Measurements from ENCODE around the gene NPIPB8. TPM values are rescaled to one million over a fixed set of nuclear protein-coding genes. Genes with fewer than 3 reads are reported as not detected.
"Not testable (repeated sequence)": the region's sequence is repeated elsewhere in the genome, so short reads cannot be mapped to it uniquely, and the experiment has no call there.

Gene NPIPB8
- not detected for polyA plus RNA-seq

DNA sequence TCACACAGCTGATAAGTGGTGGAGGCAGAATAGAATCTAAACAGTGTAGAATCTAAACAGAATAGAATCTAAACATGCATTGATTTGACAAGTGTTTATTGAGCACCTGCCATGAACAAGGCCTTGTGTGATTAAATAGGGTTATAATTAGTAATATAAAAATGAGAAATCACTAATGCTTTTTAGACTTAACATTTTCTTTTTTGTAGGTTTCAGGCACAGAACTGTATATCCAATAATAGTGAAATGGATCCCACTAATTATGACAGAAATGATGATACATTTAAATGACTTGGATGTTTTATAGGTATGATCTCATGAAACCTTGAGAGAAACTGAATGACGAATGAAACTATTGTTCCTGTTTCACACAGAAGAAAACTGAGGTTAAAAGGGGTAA lies at the start of gene NPIPB8:
TSS of gene NPIPB8 (plus strand) at position 301 of the 400 bp plus-strand sequence. CDS start 296 bp downstream, outside the sequence.
- not testable (repeated sequence) for H3K4me3 Mint-ChIP-seq, H3K27me3 Mint-ChIP-seq, H3K36me3 Mint-ChIP-seq, H3K4me1 Mint-ChIP-seq, H3K9me3 Mint-ChIP-seq
- H3K27ac Mint-ChIP-seq: peak within 1 kb of the TSS in 1 of 3 donors; percentile 60

DNA sequence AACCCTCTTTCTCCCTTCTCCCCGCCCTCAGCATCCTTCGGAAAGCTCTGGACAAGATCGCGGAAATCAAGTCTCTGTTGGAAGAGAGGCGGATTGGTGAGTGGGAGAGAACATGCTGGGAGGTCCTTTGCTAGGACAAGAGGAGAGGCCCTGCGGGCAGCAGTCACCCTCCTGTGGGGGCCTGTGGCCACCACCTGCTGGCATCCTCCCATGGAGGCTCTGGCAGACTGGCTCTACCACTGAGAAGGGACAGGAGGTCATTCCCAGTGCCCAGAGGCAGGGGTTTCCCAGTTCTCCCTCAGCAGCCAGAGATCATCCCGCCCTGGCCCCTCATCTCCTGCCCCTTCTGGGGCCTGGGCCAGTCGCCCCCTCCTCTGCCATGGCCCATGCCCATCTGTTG lies 48.8 kb upstream of the NPIPB8 start:
- Mint-ChIP-seq H3K4me1 (peaks cover 0 to 4% (median 0%) of the 10 kb centered on the region in 3 donors), H3K4me3 (no peak overlapping the region), H3K9me3 (no peaks in the 10 kb centered on the region), H3K27me3 (no peaks in the 10 kb centered on the region), H3K27ac (peak overlapping the region in 1 of 3 donors; percentile 3), H3K36me3 (peaks cover 10% of the 10 kb centered on the region)

DNA sequence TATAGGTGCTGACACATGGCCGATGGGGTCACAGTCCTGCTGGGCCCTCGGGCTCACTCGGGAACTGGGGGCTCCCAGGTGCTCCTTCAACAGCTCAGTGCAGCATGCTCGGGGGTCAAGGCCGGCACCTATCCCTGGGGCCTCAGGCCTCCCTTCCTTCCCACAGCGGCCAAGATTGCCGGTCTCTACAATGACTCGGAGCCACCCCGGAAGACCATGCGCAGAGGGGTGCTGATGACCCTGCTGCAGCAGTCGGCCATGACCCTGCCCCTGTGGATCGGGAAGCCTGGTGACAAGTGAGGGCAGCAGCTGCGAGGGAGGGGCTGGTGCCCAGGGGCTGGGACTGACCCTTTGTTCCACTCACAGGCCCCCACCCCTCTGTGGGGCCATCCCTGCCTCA lies 47.9 kb upstream of the NPIPB8 start:
- Mint-ChIP-seq H3K9me3 (no peaks in the 10 kb centered on the region), H3K36me3 (peaks cover 10% of the 10 kb centered on the region), H3K4me1 (peaks cover 0 to 4% (median 0%) of the 10 kb centered on the region in 3 donors), H3K27ac (no peak overlapping the region), H3K4me3 (no peak overlapping the region), H3K27me3 (no peaks in the 10 kb centered on the region)

DNA sequence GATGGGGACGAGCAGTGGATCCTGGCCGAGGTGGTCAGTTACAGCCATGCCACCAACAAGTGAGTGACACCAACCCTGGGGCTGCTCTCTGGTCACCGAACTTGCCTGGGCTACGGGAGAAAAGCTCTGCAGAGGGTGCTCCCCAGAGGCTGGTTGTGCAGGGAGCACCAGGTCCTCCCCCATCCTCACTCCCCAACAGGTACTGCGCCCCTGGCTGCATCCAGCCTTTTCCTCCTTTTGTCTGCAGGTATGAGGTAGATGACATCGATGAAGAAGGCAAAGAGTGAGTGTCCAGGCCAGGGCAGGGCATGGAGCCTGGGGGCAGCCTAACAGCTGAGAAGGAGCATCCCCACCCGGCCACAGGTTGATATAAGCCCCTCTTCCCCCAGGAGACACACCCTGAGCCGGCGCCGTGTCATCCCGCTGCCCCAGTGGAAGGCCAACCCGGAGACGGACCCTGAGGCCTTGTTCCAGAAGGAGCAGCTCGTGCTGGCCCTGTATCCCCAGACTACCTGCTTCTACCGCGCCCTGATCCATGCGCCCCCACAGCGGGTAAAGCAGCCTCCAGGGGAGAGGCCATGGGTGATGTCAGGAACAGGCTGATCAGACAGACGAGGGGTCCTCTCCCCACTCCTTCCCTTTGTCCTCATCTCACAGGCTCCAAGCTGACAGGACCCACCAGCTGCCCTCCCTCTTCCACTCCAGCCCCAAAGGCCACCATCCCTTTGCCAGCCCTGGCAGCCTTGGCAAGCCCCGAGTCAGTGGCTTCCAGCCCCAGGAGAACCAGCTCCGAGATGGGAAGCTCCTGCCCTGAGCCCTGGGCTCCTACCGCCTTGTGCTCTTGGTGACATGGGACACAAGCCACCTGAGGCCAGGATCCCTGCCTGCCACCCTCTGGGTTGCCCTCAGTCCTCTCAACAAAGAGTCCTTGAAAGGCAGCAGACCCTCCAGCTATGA lies 47.2 kb upstream of the NPIPB8 start:
- H3K4me3 Mint-ChIP-seq: no peak overlapping the region
- H3K9me3 Mint-ChIP-seq: no peaks in the 10 kb centered on the region
- H3K36me3 Mint-ChIP-seq: peaks cover 10% of the 10 kb centered on the region
- H3K27me3 Mint-ChIP-seq: no peaks in the 10 kb centered on the region
- peaks cover 0 to 4% (median 0%) of the 10 kb centered on the region in 3 donors for H3K4me1 Mint-ChIP-seq
- H3K27ac Mint-ChIP-seq: no peak overlapping the region

DNA sequence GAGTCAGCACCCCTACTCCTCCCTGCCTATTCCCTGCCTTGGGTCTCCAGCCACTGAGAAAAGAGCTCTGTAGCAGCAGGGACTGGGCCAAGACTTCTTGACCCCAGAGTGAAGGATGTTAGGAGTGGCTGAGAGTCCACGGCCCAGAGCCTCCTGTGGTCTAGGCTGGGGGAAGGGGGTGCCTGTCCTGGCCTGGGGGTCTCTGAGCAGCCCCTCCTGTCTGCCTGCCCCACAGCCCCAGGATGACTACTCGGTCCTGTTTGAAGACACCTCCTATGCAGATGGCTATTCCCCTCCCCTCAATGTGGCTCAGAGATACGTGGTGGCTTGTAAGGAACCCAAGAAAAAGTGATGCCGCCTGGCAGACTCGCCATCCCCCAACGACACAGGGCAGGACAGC lies 46.5 kb upstream of the NPIPB8 start:
- Mint-ChIP-seq H3K4me3 (no peak overlapping the region), H3K4me1 (peaks cover 0 to 4% (median 0%) of the 10 kb centered on the region in 3 donors), H3K27me3 (no peaks in the 10 kb centered on the region), H3K27ac (no peak overlapping the region), H3K9me3 (no peaks in the 10 kb centered on the region), H3K36me3 (peaks cover 8% of the 10 kb centered on the region)

DNA sequence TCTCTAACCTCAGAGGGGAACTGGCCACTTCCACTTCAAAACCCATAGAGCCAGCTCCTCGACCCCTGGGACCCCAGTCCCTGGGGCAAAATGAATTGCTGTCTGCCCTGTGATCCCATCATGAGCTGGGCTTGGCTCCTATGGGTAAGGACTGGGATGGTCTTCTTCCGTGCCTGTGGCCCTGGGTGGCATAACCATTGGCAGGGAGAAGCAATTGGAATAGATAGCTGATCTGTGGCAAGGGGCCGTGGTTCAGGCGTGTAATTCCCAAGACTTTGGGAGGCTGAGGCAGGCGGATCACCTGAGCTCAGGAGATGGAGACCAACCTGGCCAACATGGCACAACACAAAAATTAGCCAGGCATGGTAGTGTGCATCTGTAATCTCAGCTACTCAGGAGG lies 45.4 kb upstream of the NPIPB8 start:
- no peaks in the 10 kb centered on the region for H3K27me3 Mint-ChIP-seq
- H3K27ac Mint-ChIP-seq: no peak overlapping the region
- H3K4me3 Mint-ChIP-seq: no peak overlapping the region
- peaks cover 8% of the 10 kb centered on the region for H3K36me3 Mint-ChIP-seq
- peaks cover 0 to 2% (median 0%) of the 10 kb centered on the region in 3 donors for H3K4me1 Mint-ChIP-seq
- H3K9me3 Mint-ChIP-seq: no peaks in the 10 kb centered on the region

DNA sequence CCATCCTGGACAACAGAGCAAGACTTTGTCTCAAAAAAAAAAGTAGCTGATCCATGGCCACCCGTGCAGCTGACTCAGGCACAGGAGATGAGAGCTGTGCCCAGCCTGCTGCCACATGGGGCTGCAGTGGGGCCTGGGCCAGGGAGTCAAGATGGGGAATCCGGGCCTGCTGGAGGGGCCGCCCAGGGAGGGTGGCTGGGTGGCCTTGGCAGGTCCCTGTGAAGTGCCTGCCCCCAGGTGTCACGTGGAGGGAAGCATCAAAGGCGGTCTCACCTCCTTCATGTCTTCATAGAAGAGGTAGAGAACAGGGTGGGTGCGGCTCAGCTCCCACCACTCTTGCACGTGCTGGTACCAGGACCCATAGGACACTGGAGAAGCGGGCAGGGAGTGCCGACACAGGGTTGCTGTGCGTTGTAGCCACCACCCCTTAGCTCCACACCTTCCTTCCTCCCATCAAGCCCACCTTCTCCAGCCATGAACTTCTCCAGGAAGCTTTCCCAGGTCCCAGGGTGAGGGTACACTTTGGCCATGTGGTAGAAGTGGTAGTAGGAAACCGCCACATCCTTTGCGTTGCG lies 44.8 kb upstream of the NPIPB8 start:
- Mint-ChIP-seq H3K9me3 (no peaks in the 10 kb centered on the region), H3K4me1 (peaks cover 0 to 2% (median 0%) of the 10 kb centered on the region in 3 donors), H3K36me3 (peaks cover 8% of the 10 kb centered on the region), H3K27me3 (no peaks in the 10 kb centered on the region), H3K27ac (no peak overlapping the region), H3K4me3 (no peak overlapping the region)

DNA sequence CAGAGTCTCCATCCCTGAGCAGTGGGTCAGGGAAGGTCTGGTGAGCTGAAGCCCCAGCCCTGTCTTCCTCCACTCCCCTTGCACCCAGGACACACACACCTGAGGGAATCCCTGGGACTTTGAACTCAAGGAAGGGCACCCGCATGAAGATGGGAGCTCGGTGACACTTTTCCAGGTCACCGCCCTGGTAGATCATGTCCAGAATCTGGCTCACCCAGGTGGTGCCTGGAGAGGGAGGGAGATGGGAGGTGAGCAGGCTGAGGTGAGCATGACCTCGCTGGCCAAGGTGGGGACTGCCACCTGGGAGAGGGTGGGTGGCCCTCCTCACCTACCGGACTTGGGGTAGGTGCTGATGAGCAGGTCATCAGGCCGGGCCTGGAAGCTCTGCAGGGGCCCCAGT lies 42.4 kb upstream of the NPIPB8 start:
- H3K4me1 Mint-ChIP-seq, H3K27me3 Mint-ChIP-seq, H3K9me3 Mint-ChIP-seq, H3K27ac Mint-ChIP-seq, H3K36me3 Mint-ChIP-seq: not testable (repeated sequence)
- peak overlapping the region in 1 of 4 donors; percentile 32 for H3K4me3 Mint-ChIP-seq

DNA sequence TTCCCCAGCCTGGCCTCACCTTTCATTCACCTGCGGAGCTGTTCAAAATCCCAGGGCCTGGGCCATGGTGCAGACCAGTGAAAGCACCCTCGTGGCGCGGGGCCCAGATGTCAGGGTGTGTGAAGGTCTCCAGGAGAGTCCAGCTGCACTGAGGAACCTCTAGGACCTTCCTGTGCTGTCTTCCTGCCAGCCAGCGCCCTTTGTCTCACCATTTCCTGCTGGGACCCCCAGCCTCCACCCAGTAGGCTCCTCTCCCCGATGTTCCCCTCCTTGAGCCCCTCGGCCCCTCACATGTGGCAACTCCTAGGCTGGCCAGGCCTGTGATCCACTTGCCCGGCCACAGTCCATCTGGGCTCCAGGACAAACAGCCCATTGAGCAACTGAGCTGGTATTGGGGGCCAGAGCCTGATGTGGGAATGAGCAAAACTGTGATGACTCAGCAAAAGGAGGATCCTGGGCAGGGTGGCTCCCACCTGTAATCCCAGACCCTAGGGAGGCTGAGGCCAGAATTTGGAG lies 41.7 kb upstream of the NPIPB8 start:
- peaks cover 0 to 2% (median 0%) of the 10 kb centered on the region in 3 donors for H3K4me1 Mint-ChIP-seq
- H3K9me3 Mint-ChIP-seq: no peaks in the 10 kb centered on the region
- no peak overlapping the region for H3K27ac Mint-ChIP-seq
- H3K4me3 Mint-ChIP-seq: no peak overlapping the region
- no peaks in the 10 kb centered on the region for H3K27me3 Mint-ChIP-seq
- H3K36me3 Mint-ChIP-seq: peaks cover 4% of the 10 kb centered on the region

DNA sequence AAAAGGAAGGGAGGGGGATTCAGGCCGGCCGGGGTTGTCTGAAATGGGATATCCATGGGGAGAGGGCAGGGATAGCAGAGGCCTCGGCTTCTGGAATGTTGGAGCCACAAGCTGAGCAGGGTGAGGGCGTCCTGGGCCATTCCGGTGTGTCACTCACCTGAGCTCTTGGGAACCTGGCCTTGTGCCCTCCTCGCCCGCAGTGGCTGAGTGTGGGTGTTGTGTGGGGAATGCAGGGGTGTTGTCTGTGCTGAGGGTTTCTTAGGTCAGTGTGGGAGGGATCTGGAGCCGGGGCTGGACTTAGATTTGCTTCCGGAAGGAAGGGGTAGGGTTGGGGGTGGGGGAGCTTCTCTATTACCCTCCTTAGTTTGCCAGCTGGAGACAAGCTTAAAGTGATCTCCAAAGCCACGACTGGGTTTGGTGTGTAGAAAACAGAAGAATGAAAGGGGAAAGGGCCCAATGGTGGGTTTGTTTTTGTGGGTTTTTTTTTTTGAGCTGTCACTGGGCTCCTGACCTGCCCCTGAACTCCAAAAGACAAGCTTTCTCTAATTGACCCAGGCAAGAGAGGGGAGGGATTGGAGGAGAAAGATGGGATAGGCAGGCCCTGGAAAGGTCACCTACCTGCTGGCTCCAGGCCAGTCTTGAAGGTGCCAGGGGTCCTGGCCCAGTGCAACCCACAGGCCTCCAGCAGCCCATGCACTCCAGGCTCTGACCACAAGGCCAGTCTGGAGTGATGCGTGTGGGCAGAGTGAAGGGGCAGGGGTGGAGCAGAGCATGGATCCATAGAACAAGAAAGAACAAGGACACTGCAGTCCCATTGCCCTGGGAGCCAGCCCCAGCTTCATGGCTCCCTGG lies 40.8 kb upstream of the NPIPB8 start, which contains the start of gene SULT1A2:
TSS of gene SULT1A2 (minus strand) at position 211 of the 852 bp plus-strand sequence. CDS start 1,120 bp downstream, outside the sequence.
- no peaks in the 10 kb centered on the region for H3K9me3 Mint-ChIP-seq
- H3K27ac Mint-ChIP-seq: no peak within 1 kb of the TSS
- no peak within 1 kb of the TSS for H3K4me3 Mint-ChIP-seq
- peaks cover 0 to 2% (median 0%) of the 10 kb centered on the region in 3 donors for H3K4me1 Mint-ChIP-seq
- H3K36me3 Mint-ChIP-seq: no peaks in the 10 kb centered on the region
- no peaks in the 10 kb centered on the region for H3K27me3 Mint-ChIP-seq

DNA sequence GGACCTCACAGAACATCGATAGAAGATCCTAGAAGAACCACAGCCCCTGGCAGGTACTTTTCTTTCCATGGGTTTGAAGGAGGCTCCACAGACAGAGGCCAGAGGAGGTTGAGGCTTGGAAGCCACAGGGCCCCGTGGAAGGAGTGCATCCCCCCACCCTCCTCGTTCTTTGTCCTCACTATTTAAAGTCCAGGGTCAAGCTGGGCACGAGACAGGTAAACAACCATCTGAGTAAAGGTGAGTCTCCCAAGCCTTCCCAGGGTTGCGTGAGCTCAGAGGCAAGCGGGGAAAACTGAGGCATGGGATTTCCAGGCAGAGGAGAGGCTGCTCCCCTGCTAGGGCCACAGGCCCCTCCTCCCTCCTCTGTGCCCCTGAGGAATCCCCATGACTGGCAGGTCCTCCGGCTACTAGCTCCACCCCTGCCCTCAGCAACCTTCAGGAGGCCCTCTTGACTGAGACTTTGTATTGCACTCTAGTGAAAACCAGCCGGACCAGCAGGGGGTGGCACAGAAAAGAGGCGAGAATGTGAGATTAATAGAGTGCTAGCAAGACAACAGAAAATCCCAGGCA lies 40.1 kb upstream of the NPIPB8 start:
- H3K4me3 Mint-ChIP-seq: no peak overlapping the region
- no peaks in the 10 kb centered on the region for H3K27me3 Mint-ChIP-seq
- no peaks in the 10 kb centered on the region for H3K9me3 Mint-ChIP-seq
- no peak overlapping the region for H3K27ac Mint-ChIP-seq
- peaks cover 2 to 4% (median 3%) of the 10 kb centered on the region in 3 donors for H3K4me1 Mint-ChIP-seq
- no peaks in the 10 kb centered on the region for H3K36me3 Mint-ChIP-seq

DNA sequence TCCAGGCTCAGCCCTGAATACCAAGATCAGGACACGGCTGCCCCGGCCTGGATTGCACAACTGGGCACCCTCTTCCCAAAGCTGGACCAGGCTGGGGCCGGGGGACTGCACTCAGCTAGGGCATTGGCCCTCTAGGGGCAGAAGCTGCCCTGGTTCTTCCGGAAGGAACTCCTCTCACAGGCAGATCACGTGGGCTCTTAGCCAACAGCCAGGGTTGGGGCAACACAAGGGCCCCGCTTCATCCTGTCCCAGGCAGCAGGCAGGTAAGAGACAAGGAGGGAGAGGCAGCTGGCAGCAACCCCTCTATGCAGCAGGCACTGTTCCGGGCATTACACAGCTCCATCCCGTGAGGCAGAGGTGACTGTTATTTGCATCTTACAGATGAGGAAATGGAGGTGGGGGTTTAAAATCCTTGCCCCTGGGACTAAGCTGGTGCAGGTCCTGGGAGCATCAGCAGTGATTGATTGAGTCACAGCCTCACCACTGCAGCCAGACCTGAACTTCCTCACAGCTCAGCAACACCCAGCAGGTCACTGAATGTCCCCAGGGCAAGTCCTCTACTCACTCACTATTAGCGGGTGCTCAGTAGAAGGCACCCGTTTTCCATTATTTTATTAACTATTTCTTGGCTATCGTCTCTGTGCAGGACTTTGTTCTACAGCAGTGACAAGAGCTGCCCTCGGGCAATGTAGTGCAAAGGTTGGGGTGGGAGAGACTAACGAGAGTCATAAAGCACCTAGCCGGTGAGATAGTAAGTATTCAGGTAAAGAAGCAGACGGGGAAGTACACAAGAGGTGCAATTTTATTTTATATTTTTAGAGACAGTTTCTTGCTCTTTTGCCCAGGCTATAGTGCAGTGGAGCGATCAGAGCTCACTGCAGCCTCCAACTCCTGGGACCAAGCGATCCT lies 38.2 kb upstream of the NPIPB8 start:
- H3K36me3 Mint-ChIP-seq, H3K27me3 Mint-ChIP-seq, H3K9me3 Mint-ChIP-seq, H3K27ac Mint-ChIP-seq, H3K4me3 Mint-ChIP-seq, H3K4me1 Mint-ChIP-seq: not testable (repeated sequence)

DNA sequence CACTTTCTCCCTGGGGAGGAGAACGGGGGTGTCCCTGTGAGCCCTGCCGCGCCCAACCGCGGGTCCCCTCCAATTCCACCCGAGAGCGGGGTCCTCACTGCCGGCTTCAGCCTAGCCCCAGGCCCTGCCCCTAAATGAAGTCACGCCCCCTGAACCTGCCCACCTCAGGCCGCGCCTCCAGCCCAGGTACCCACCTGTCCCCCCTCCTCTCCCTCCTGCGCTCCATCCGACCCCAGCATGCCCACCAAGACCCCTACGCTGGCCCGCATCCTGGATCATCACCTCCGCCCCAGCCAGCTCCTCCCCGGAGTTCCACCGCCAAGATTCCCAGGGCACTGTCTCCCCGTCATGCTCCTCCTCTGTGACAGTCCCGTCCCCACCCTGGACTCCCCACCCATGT lies 36.9 kb upstream of the NPIPB8 start:
- H3K27me3 Mint-ChIP-seq, H3K36me3 Mint-ChIP-seq, H3K27ac Mint-ChIP-seq, H3K9me3 Mint-ChIP-seq, H3K4me1 Mint-ChIP-seq, H3K4me3 Mint-ChIP-seq: not testable (repeated sequence)

DNA sequence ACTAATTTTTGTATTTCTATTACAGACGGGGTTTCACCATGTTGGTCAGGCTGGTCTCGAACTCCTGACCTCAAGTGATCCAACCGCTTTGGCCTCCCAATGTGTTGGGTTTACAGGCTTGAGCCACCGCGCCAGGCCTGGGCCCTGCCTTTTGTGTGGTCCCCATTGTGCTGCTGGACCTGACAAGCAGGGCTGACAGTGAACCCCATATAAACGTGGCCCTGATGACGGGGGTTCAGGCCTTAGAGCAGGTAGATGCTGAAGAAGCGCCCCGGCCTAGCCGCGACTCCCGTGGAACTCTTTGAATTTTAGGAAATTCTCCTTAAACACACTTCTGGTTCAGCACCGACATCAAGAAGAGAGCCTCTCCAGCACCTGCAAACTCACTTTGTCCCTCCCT lies 36.3 kb upstream of the NPIPB8 start:
- peak overlapping the region in 1 of 4 donors; percentile 21 for H3K4me3 Mint-ChIP-seq
- H3K4me1 Mint-ChIP-seq, H3K9me3 Mint-ChIP-seq, H3K27ac Mint-ChIP-seq, H3K36me3 Mint-ChIP-seq, H3K27me3 Mint-ChIP-seq: not testable (repeated sequence)
